GM23338 (cell line): ENCODE measurements around the gene MBD2. TPM values are rescaled to one million over a fixed set of nuclear protein-coding genes. Genes with fewer than 3 reads are reported as not detected.

Experiments used
- ATAC-seq: fragments of 200-7000 bp; cut with Tn5 transposase; 3 replicates; pipeline ENCODE4 v1.9.1; 2020
- DNase-seq: peaks from one replicate; pipeline ENCODE4 v3.0.0-alpha.2; 2015; ENCODE audit warnings: low spot score
- H2AFZ ChIP-seq: fragments of 200-600 bp; sonication (generic); 2 replicates; pipeline ENCODE4 v1.8.0; 2016; ENCODE audit warnings: antibody characterized with exemption, mild to moderate bottlenecking, moderate library complexity
- H3F3A ChIP-seq: fragments of 200-600 bp; sonication (generic); replicated peaks from 2 replicates; pipeline ENCODE4 v1.8.0; 2017; ENCODE audit warnings: antibody characterized with exemption, mixed run types, low read depth
- H3K27ac ChIP-seq: fragments of 200-600 bp; sonication (generic); 2 replicates; pipeline ENCODE4 v1.6.1; 2016; ENCODE audit warnings: low read depth
- H3K27me3 ChIP-seq: fragments of 200-600 bp; sonication (generic); 2 replicates; pipeline ENCODE4 v1.8.0; 2016; ENCODE audit warnings: mild to moderate bottlenecking, mixed run types, moderate library complexity; ENCODE audit not compliant: insufficient read depth
- H3K36me3 ChIP-seq: fragments of 200-600 bp; sonication (generic); 2 replicates; pipeline ENCODE4 v1.8.0; 2016; ENCODE audit warnings: mild to moderate bottlenecking; ENCODE audit not compliant: insufficient read depth
- H3K4me1 ChIP-seq: fragments of 200-600 bp; sonication (generic); 2 replicates; pipeline ENCODE4 v1.8.0; 2016; ENCODE audit warnings: mild to moderate bottlenecking, moderate library complexity; ENCODE audit not compliant: insufficient read depth
- H3K4me2 ChIP-seq: fragments of 200-600 bp; sonication (generic); 2 replicates; pipeline ENCODE4 v1.7.1; 2017; ENCODE audit warnings: mixed run types
- H3K4me3 ChIP-seq: fragments of 200-600 bp; sonication (generic); 2 replicates; pipeline ENCODE4 v1.6.1; 2016; ENCODE audit warnings: mixed run types
- H3K79me2 ChIP-seq: fragments of 200-600 bp; sonication (generic); replicated peaks from 2 replicates; pipeline ENCODE4 v1.8.0; 2017; ENCODE audit warnings: mild to moderate bottlenecking; ENCODE audit not compliant: insufficient read depth
- H3K9me2 ChIP-seq: fragments of 200-600 bp; sonication (generic); 2 replicates; pipeline ENCODE4 v1.8.0; 2017; ENCODE audit not compliant: insufficient read depth
- H4K20me1 ChIP-seq: fragments of 200-600 bp; sonication (generic); replicated peaks from 2 replicates; pipeline ENCODE4 v1.8.0; 2017; ENCODE audit warnings: mild to moderate bottlenecking; ENCODE audit not compliant: insufficient read depth
- H3K27ac Mint-ChIP-seq: 2 replicates; pipeline ENCODE4 v1.8.0; 2020; ENCODE audit warnings: inconsistent platforms, mild to moderate bottlenecking, moderate library complexity, mixed read lengths
- H3K27me3 Mint-ChIP-seq: 3 replicates; pipeline ENCODE4 v1.8.0; 2022; ENCODE audit warnings: low read depth, mild to moderate bottlenecking, moderate library complexity, mixed read lengths, inconsistent platforms; ENCODE audit not compliant: insufficient read depth, poor library complexity
- H3K36me3 Mint-ChIP-seq: 3 replicates; pipeline ENCODE4 v1.8.0; 2021; ENCODE audit warnings: low read depth, mild to moderate bottlenecking, inconsistent platforms, moderate library complexity, mixed read lengths
- H3K4me1 Mint-ChIP-seq: 3 replicates; pipeline ENCODE4 v1.8.0; 2020; ENCODE audit warnings: mild to moderate bottlenecking, inconsistent platforms, mixed read lengths
- H3K4me3 Mint-ChIP-seq: 3 replicates; pipeline ENCODE4 v1.8.0; 2021; ENCODE audit warnings: moderate library complexity, mild to moderate bottlenecking, inconsistent platforms, mixed read lengths
- H3K9me3 Mint-ChIP-seq: 3 replicates; pipeline ENCODE4 v1.8.0; 2020; ENCODE audit warnings: moderate library complexity, mild to moderate bottlenecking, inconsistent platforms, mixed read lengths
- CREB1 ChIP-seq: fragments of 250-450 bp; sonication (Bioruptor Pico); IDR thresholded peaks from 2 replicates; pipeline ENCODE4 v1.5.0; 2020; ENCODE audit warnings: low read depth, mild to moderate bottlenecking, moderate library complexity
- CTCF ChIP-seq, 2 experiments: fragments of 200-600 bp in 1 of 2; sonication (generic) in 1 of 2; conservative IDR thresholded peaks; 2 replicates each; pipeline versions ENCODE4 v1.5.1 to v1.6.1; 2016 to 2017; ENCODE audit warnings: antibody characterized with exemption in 2 of 2, low read depth in 2 of 2, mild to moderate bottlenecking in 2 of 2, moderate library complexity in 1 of 2
- EZH2 ChIP-seq: fragments of 200-600 bp; sonication (generic); IDR thresholded peaks from one replicate; pipeline ENCODE4 v1.8.0; 2017; ENCODE audit warnings: antibody characterized with exemption, mild to moderate bottlenecking, low read depth; ENCODE audit not compliant: unreplicated experiment
- EZH2phosphoT487 ChIP-seq: fragments of 200-600 bp; sonication (generic); IDR thresholded peaks from one replicate; pipeline ENCODE4 v1.8.1; 2018; ENCODE audit warnings: antibody characterized with exemption; ENCODE audit not compliant: unreplicated experiment
- JUNB ChIP-seq: IDR thresholded peaks from one replicate; pipeline ENCODE4 v1.6.1; 2016; ENCODE audit warnings: antibody characterized with exemption; ENCODE audit not compliant: unreplicated experiment
- NANOG ChIP-seq: IDR thresholded peaks from 2 replicates; pipeline ENCODE4 v1.6.1; 2016; ENCODE audit warnings: antibody characterized with exemption, borderline replicate concordance
- POLR2AphosphoS5 ChIP-seq: IDR thresholded peaks from 2 replicates; pipeline ENCODE4 v1.6.1; 2016; ENCODE audit warnings: antibody characterized with exemption, low read depth
- REST ChIP-seq: IDR thresholded peaks from one replicate; pipeline ENCODE4 v1.6.1; 2018; ENCODE audit warnings: antibody characterized with exemption; ENCODE audit not compliant: unreplicated experiment
- STAT1 ChIP-seq: IDR thresholded peaks from one replicate; pipeline ENCODE4 v1.6.1; 2016; ENCODE audit warnings: antibody characterized with exemption; ENCODE audit not compliant: unreplicated experiment
- ZNF114 ChIP-seq: fragments of 250-450 bp; sonication (Bioruptor Pico); IDR thresholded peaks from 2 replicates; pipeline ENCODE4 v1.5.0; 2020; ENCODE audit warnings: mild to moderate bottlenecking, moderate library complexity
- ZNF331 ChIP-seq: fragments of 250-450 bp; sonication (Bioruptor Pico); IDR thresholded peaks from 2 replicates; pipeline ENCODE4 v1.5.0; 2020; ENCODE audit warnings: low read depth, mild to moderate bottlenecking, moderate library complexity
- polyA plus RNA-seq: library from polyadenylated mRNA; unstranded; fragments of >200 nt; fragmentation: Nextera tagmentation; extraction: Ambion mirVana; gene quantifications from 2 replicates; pipeline ENCODE4 v1.2.1, GENCODE V29; 2016
- total RNA-seq: library from RNA; depleted of rRNA; stranded (reverse); fragments of >200 nt; shearing (Covaris generic); gene quantifications from 2 replicates; pipeline ENCODE4 v1.2.3, GENCODE V29; 2014
- TF ChIP-seq, protein P1 (sequence below): fragments of 250-450 bp; sonication (Bioruptor Pico); IDR thresholded peaks from 2 replicates; pipeline ENCODE4 v1.5.0; 2020; ENCODE audit warnings: mild to moderate bottlenecking, moderate library complexity
- TF ChIP-seq, protein P2 (sequence below): IDR thresholded peaks from 2 replicates; pipeline ENCODE4 v1.6.1; 2016; ENCODE audit warnings: antibody characterized with exemption

MBD2 gene
- total and polyA plus RNA-seq, 2 experiments from 2014 or later, result 11.2 to 39.2 TPM

GRCh38 chr18:54184836-54185235 lies 39.6 kb downstream of the MBD2 start:
- H3K4me3 Mint-ChIP-seq, result no peak overlapping the region
- ATAC-seq (no peak), DNase-seq (no peak)
- H3K27ac Mint-ChIP-seq, result no peak overlapping the region
- Histone ChIP-seq H3K4me3 (no peak overlapping the region), H2AFZ (no peak overlapping the region), H4K20me1 (no peaks in the 10 kb centered on the region), H3K27ac (no peak overlapping the region), H3K36me3 (no peaks in the 10 kb centered on the region), H3K4me2 (no peak overlapping the region), H3K9me2 (no peaks in the 10 kb centered on the region), H3K79me2 (no peaks in the 10 kb centered on the region), H3K4me1 (peaks cover 19% of the 10 kb centered on the region; the same call in 1 of the 2 replicates), H3F3A (no peaks in the 10 kb centered on the region), H3K27me3 (no peaks in the 10 kb centered on the region)
- peaks cover 3% of the 10 kb centered on the region; the same call in 2 of the 3 replicates for H3K36me3 Mint-ChIP-seq
- peaks cover 2% of the 10 kb centered on the region; the same call in 2 of the 3 replicates for H3K4me1 Mint-ChIP-seq
- no peak for TF ChIP-seq REST
- no peak for TF ChIP-seq EZH2phosphoT487
- TF ChIP-seq, protein P1, sequence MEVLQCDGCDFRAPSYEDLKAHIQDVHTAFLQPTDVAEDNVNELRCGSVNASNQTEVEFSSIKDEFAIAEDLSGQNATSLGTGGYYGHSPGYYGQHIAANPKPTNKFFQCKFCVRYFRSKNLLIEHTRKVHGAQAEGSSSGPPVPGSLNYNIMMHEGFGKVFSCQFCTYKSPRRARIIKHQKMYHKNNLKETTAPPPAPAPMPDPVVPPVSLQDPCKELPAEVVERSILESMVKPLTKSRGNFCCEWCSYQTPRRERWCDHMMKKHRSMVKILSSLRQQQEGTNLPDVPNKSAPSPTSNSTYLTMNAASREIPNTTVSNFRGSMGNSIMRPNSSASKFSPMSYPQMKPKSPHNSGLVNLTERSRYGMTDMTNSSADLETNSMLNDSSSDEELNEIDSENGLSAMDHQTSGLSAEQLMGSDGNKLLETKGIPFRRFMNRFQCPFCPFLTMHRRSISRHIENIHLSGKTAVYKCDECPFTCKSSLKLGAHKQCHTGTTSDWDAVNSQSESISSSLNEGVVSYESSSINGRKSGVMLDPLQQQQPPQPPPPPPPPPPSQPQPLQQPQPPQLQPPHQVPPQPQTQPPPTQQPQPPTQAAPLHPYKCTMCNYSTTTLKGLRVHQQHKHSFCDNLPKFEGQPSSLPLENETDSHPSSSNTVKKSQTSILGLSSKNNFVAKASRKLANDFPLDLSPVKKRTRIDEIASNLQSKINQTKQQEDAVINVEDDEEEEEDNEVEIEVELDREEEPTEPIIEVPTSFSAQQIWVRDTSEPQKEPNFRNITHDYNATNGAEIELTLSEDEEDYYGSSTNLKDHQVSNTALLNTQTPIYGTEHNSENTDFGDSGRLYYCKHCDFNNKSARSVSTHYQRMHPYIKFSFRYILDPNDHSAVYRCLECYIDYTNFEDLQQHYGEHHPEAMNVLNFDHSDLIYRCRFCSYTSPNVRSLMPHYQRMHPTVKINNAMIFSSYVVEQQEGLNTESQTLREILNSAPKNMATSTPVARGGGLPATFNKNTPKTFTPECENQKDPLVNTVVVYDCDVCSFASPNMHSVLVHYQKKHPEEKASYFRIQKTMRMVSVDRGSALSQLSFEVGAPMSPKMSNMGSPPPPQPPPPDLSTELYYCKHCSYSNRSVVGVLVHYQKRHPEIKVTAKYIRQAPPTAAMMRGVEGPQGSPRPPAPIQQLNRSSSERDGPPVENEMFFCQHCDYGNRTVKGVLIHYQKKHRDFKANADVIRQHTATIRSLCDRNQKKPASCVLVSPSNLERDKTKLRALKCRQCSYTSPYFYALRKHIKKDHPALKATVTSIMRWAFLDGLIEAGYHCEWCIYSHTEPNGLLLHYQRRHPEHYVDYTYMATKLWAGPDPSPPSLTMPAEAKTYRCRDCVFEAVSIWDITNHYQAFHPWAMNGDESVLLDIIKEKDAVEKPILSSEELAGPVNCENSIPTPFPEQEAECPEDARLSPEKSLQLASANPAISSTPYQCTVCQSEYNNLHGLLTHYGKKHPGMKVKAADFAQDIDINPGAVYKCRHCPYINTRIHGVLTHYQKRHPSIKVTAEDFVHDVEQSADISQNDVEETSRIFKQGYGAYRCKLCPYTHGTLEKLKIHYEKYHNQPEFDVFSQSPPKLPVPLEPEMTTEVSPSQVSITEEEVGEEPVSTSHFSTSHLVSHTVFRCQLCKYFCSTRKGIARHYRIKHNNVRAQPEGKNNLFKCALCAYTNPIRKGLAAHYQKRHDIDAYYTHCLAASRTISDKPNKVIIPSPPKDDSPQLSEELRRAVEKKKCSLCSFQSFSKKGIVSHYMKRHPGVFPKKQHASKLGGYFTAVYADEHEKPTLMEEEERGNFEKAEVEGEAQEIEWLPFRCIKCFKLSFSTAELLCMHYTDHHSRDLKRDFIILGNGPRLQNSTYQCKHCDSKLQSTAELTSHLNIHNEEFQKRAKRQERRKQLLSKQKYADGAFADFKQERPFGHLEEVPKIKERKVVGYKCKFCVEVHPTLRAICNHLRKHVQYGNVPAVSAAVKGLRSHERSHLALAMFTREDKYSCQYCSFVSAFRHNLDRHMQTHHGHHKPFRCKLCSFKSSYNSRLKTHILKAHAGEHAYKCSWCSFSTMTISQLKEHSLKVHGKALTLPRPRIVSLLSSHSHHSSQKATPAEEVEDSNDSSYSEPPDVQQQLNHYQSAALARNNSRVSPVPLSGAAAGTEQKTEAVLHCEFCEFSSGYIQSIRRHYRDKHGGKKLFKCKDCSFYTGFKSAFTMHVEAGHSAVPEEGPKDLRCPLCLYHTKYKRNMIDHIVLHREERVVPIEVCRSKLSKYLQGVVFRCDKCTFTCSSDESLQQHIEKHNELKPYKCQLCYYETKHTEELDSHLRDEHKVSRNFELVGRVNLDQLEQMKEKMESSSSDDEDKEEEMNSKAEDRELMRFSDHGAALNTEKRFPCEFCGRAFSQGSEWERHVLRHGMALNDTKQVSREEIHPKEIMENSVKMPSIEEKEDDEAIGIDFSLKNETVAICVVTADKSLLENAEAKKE, result no peak
- no peak for TF ChIP-seq ZNF114
- no peak for TF ChIP-seq POLR2AphosphoS5
- no peak for TF ChIP-seq CREB1 (CRISPR knock-in tag)
- no peak for TF ChIP-seq NANOG
- TF ChIP-seq STAT1, result no peak
- no peak for TF ChIP-seq EZH2
- TF ChIP-seq, protein P2, sequence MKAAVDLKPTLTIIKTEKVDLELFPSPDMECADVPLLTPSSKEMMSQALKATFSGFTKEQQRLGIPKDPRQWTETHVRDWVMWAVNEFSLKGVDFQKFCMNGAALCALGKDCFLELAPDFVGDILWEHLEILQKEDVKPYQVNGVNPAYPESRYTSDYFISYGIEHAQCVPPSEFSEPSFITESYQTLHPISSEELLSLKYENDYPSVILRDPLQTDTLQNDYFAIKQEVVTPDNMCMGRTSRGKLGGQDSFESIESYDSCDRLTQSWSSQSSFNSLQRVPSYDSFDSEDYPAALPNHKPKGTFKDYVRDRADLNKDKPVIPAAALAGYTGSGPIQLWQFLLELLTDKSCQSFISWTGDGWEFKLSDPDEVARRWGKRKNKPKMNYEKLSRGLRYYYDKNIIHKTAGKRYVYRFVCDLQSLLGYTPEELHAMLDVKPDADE, result no peak
- TF ChIP-seq ZNF331 (CRISPR knock-in tag), result no peak
- TF ChIP-seq JUNB, result no peak
- TF ChIP-seq CTCF (conservative IDR thresholded peaks at IDR 0.05; ENCODE audit: low read depth in 2 of 2), result no peak
- peaks cover 7% of the 10 kb centered on the region; the same call in 2 of the 3 replicates for H3K9me3 Mint-ChIP-seq
- no peaks in the 10 kb centered on the region for H3K27me3 Mint-ChIP-seq
